Measurements from ENCODE around the gene MCU. TPM values are rescaled to one million over a fixed set of nuclear protein-coding genes. Genes with fewer than 3 reads are reported as not detected.

MCU gene
- polyA plus RNA-seq, 1 of the 3 experiments (the other 2 are of a cell fraction): 20.6 TPM

DNA sequence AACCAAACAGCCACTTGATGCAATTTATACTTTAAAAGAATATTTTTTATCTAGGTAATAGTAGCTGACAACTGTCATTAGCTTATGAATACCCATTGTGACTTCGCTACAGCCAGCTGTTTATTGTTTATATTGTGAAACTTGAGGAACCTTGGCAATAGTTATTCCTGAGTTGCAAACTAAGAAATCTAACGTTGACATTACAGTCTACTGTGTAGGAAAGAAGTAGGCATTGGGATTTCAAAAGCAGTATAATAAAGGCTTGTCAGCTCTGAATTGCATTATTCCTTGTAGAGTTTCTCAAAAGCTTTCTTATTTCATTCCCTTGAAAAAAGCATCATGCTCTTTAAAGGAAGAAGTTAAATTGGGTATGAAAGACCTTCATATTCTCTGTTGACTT lies 158.9 kb downstream of the MCU start:
- Histone ChIP-seq H3K36me3 (replicated peaks in 1 of 2; ENCODE audit: control insufficient read depth in 1 of 2, insufficient read depth in 2 of 2, low read length in 1 of 2) (peaks cover 0 to 14% of the 10 kb centered on the region in 2 experiments), H3K9me2 (no peaks in the 10 kb centered on the region), H3K27ac (ENCODE audit: low read depth in 2 of 2, low read length in 1 of 2) (no peak overlapping the region), H3K9me3 (no peaks in the 10 kb centered on the region), H2AFZ (ENCODE audit: low read depth) (no peak overlapping the region), H3K4me2 (no peak overlapping the region), H3K27me3 (ENCODE audit: insufficient read depth) (no peaks in the 10 kb centered on the region), H3K4me3 (ENCODE audit: low read depth in 2 of 2, low read length in 1 of 2) (no peak overlapping the region), H3F3A (replicated peaks; ENCODE audit: insufficient read depth) (no peaks in the 10 kb centered on the region), H3K79me2 (ENCODE audit: insufficient read depth) (no peaks in the 10 kb centered on the region), H3K9ac (no peak overlapping the region), H3K4me1 (ENCODE audit: control insufficient read depth in 1 of 2, insufficient read depth in 2 of 2, low read depth in 1 of 2, low read length in 1 of 2) (no peaks in the 10 kb centered on the region), H4K20me1 (ENCODE audit: insufficient read depth) (no peaks in the 10 kb centered on the region)
- ChIA-PET POLR2A (no interaction called here), CTCF (interaction anchor here (0.8 to 2.1 kb wide), 3 partner anchors 9 to 486 kb away, joined by 3 to 11 read pairs (median 4); no protein-coding TSS in a partner anchor)
- DNase-seq: no peak
- TF ChIP-seq TCF12 (IDR thresholded peaks at IDR 0.05) (no peak), ELF1 (IDR thresholded peaks at IDR 0.05) (no peak), POLR2AphosphoS5 (IDR thresholded peaks at IDR 0.05; ENCODE audit: low read depth, low read length) (no peak), EP300 (IDR thresholded peaks at IDR 0.05; ENCODE audit: borderline replicate concordance in 1 of 2, low read depth in 1 of 2, low read length in 1 of 2) (no peak), TEAD4 (IDR thresholded peaks at IDR 0.05; ENCODE audit: borderline replicate concordance, insufficient read depth) (no peak), GABPA (IDR thresholded peaks at IDR 0.05; ENCODE audit: low read depth) (no peak), RCOR1 (IDR thresholded peaks at IDR 0.05; ENCODE audit: low read length) (no peak), RFX5 (IDR thresholded peaks at IDR 0.05; ENCODE audit: low read length) (no peak)
- TF ChIP-seq, protein P1, sequence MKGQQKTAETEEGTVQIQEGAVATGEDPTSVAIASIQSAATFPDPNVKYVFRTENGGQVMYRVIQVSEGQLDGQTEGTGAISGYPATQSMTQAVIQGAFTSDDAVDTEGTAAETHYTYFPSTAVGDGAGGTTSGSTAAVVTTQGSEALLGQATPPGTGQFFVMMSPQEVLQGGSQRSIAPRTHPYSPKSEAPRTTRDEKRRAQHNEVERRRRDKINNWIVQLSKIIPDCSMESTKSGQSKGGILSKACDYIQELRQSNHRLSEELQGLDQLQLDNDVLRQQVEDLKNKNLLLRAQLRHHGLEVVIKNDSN (IDR thresholded peaks at IDR 0.05; ENCODE audit: borderline replicate concordance, low read depth): no peak
- TF ChIP-seq, protein P2, sequence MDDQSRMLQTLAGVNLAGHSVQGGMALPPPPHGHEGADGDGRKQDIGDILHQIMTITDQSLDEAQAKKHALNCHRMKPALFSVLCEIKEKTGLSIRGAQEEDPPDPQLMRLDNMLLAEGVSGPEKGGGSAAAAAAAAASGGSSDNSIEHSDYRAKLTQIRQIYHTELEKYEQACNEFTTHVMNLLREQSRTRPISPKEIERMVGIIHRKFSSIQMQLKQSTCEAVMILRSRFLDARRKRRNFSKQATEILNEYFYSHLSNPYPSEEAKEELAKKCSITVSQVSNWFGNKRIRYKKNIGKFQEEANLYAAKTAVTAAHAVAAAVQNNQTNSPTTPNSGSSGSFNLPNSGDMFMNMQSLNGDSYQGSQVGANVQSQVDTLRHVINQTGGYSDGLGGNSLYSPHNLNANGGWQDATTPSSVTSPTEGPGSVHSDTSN (IDR thresholded peaks at IDR 0.05): no peak
- TF ChIP-seq, protein P3, sequence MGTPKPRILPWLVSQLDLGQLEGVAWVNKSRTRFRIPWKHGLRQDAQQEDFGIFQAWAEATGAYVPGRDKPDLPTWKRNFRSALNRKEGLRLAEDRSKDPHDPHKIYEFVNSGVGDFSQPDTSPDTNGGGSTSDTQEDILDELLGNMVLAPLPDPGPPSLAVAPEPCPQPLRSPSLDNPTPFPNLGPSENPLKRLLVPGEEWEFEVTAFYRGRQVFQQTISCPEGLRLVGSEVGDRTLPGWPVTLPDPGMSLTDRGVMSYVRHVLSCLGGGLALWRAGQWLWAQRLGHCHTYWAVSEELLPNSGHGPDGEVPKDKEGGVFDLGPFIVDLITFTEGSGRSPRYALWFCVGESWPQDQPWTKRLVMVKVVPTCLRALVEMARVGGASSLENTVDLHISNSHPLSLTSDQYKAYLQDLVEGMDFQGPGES (IDR thresholded peaks at IDR 0.05; ENCODE audit: low read depth, low read length): no peak
- 94% methylated on average over 2 of the region's 2 CpGs for WGBS (ENCODE audit: low lambda C conversion rate)

DNA sequence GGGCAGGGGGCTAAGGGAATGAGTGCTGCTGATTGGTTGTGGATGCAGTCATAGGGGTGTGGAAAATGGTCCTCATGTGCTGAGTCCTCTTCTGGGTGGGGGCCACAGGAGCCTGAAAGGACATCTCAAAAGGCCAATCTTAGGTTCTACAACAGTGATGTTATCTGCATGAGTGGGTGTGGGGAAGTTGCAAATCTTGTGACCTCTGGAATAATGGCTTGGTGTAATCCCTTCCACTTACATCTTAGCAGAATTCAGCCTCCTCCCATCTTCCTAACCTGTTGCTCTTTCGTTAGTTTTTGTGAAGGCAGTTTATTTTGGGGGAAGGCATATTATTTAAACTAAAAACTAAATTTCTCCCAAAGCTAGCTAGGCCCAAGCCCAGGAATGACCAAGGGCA lies 159.6 kb downstream of the MCU start:
- Histone ChIP-seq H4K20me1 (ENCODE audit: insufficient read depth) (no peaks in the 10 kb centered on the region), H3K9ac (no peak overlapping the region), H3K9me3 (no peaks in the 10 kb centered on the region), H2AFZ (ENCODE audit: low read depth) (no peak overlapping the region), H3K79me2 (ENCODE audit: insufficient read depth) (no peaks in the 10 kb centered on the region), H3K27ac (ENCODE audit: low read depth in 2 of 2, low read length in 1 of 2) (no peak overlapping the region), H3K27me3 (ENCODE audit: insufficient read depth) (no peaks in the 10 kb centered on the region), H3K4me1 (ENCODE audit: control insufficient read depth in 1 of 2, insufficient read depth in 2 of 2, low read depth in 1 of 2, low read length in 1 of 2) (no peaks in the 10 kb centered on the region), H3K36me3 (replicated peaks in 1 of 2; ENCODE audit: control insufficient read depth in 1 of 2, insufficient read depth in 2 of 2, low read length in 1 of 2) (peaks cover 0 to 14% of the 10 kb centered on the region in 2 experiments), H3K9me2 (no peaks in the 10 kb centered on the region), H3F3A (replicated peaks; ENCODE audit: insufficient read depth) (no peaks in the 10 kb centered on the region), H3K4me3 (ENCODE audit: low read depth in 2 of 2, low read length in 1 of 2) (no peak overlapping the region), H3K4me2 (no peak overlapping the region)
- WGBS (ENCODE audit: low lambda C conversion rate): 85% methylated on average over 1 of the region's 1 CpG
- POLR2A ChIA-PET: no interaction called here
- no peak for DNase-seq
- CTCF ChIA-PET: no interaction called here
- TF ChIP-seq POLR2AphosphoS5 (IDR thresholded peaks at IDR 0.05; ENCODE audit: low read depth, low read length) (no peak), MXI1 (IDR thresholded peaks at IDR 0.05; ENCODE audit: low read depth, low read length) (no peak), EZH2phosphoT487 (IDR thresholded peaks at IDR 0.05; ENCODE audit: borderline replicate concordance, low read depth) (no peak), NRF1 (IDR thresholded peaks at IDR 0.05; ENCODE audit: low read depth, low read length) (no peak), RAD21 (IDR thresholded peaks at IDR 0.05; ENCODE audit: low read length) (no peak), SIN3A (IDR thresholded peaks at IDR 0.05; ENCODE audit: borderline replicate concordance, low read depth, low read length) (no peak), RCOR1 (IDR thresholded peaks at IDR 0.05; ENCODE audit: low read length) (no peak), TAF1 (IDR thresholded peaks at IDR 0.05; ENCODE audit: borderline replicate concordance, low read depth, low read length) (no peak), ELF1 (IDR thresholded peaks at IDR 0.05) (no peak), RFX5 (IDR thresholded peaks at IDR 0.05; ENCODE audit: low read length) (no peak), CHD2 (IDR thresholded peaks at IDR 0.05; ENCODE audit: low read length, partially characterized antibody) (no peak), JUND (IDR thresholded peaks at IDR 0.05) (no peak), YY1 (IDR thresholded peaks at IDR 0.05; ENCODE audit: low read depth) (no peak)
- TF ChIP-seq, protein P2 (IDR thresholded peaks at IDR 0.05): no peak
- TF ChIP-seq, protein P1 (IDR thresholded peaks at IDR 0.05; ENCODE audit: borderline replicate concordance, low read depth): no peak
- TF ChIP-seq, protein P4, sequence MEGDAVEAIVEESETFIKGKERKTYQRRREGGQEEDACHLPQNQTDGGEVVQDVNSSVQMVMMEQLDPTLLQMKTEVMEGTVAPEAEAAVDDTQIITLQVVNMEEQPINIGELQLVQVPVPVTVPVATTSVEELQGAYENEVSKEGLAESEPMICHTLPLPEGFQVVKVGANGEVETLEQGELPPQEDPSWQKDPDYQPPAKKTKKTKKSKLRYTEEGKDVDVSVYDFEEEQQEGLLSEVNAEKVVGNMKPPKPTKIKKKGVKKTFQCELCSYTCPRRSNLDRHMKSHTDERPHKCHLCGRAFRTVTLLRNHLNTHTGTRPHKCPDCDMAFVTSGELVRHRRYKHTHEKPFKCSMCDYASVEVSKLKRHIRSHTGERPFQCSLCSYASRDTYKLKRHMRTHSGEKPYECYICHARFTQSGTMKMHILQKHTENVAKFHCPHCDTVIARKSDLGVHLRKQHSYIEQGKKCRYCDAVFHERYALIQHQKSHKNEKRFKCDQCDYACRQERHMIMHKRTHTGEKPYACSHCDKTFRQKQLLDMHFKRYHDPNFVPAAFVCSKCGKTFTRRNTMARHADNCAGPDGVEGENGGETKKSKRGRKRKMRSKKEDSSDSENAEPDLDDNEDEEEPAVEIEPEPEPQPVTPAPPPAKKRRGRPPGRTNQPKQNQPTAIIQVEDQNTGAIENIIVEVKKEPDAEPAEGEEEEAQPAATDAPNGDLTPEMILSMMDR (IDR thresholded peaks at IDR 0.05): no peak
- TF ChIP-seq, protein P5, sequence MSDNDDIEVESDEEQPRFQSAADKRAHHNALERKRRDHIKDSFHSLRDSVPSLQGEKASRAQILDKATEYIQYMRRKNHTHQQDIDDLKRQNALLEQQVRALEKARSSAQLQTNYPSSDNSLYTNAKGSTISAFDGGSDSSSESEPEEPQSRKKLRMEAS (IDR thresholded peaks at IDR 0.05; ENCODE audit: low read depth): no peak

Measured in SK-N-SH (cell line).